ENCODE results near the gene PLEKHG5.

PLEKHG5 gene

DNA sequence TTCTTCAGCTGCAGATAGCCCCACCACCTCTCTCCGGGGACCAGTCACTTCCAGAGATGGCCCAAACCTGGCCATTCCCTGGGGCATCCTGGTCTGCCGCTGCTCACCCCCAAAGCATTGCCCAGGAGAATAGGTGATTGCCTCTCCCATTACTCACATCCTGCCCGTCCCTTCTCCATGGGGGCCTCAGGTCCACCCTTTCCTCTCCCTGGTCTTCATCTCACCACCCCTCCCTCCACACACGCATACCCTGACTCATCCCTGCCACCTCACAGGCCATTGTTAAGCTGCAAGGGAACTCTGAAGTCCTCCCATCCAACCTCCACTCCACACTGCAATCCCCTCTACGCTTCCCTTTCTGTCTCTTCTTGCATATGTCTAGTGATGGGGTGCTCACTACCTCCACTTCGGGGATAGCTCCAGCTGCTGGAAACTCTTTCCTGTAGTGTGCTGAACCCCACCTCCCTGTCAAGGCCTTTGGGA, at the start of gene PLEKHG5:
Gene PLEKHG5, minus strand, starts transcription at position 188 of the 483 bp plus-strand sequence. CDS start 14,096 bp downstream, outside the sequence.
- Mint-ChIP-seq H3K27me3 (peaks cover 3% of the 10 kb centered on the region), H3K4me3 (peak within 1 kb of the TSS; percentile 86), H3K36me3 (no peaks in the 10 kb centered on the region), H3K9me3 (ENCODE audit: low read depth) (no peaks in the 10 kb centered on the region), H3K4me1 (ENCODE audit: low read depth) (peaks cover 36% of the 10 kb centered on the region), H3K27ac (peak within 1 kb of the TSS; percentile 66)

DNA sequence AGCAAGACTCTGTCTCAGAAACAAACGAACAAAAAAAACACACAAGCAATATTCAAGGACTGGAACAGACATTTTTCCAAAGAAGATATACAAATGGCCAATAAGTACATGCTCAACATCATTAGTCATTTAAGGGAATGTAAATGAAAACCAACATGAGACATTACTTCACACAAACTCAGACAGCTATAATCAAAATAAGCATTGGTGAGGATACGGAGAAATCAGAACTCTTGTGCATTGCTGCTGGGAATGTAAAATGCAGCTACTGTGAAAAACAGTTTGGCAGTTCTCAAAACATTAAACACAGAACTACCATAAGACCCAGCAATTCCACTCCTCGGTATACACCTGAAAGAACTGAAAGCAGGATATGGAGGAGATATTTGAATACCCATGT, 47.5 kb upstream of the PLEKHG5 start:
- Mint-ChIP-seq H3K27me3 (no peaks in the 10 kb centered on the region), H3K36me3 (no peaks in the 10 kb centered on the region), H3K4me3 (no peak overlapping the region), H3K9me3 (ENCODE audit: low read depth) (no peaks in the 10 kb centered on the region), H3K4me1 (ENCODE audit: low read depth) (no peaks in the 10 kb centered on the region), H3K27ac (peak overlapping the region; percentile 58)

DNA sequence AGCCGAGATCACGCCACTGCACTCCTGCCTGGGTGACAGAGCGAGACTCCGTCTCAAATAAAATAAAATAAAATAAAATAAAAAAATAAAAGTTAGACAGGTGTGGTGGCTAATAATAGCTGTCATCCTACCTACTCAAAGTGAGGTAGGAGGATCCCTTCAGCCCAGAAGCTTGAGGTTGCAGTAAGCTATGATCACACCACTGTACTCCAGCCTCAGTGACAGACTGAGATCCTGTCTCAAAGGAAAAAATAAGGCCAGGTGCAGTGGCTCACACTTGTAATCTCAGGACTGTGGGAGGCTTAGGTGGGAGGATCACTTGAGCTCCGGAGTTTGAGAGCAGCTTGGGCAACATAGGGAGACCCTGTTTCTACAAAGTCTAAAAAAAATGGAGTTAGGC, 44.8 kb upstream of the PLEKHG5 start:
- Mint-ChIP-seq H3K4me3 (no peak overlapping the region), H3K27ac (no peak overlapping the region), H3K27me3 (no peaks in the 10 kb centered on the region), H3K36me3 (no peaks in the 10 kb centered on the region), H3K4me1 (ENCODE audit: low read depth) (no peaks in the 10 kb centered on the region), H3K9me3 (ENCODE audit: low read depth) (no peaks in the 10 kb centered on the region)

GRCh38 chr1:6535214-6535613, 43.7 kb upstream of the PLEKHG5 start:
- Mint-ChIP-seq H3K27ac (no peak overlapping the region), H3K27me3 (no peaks in the 10 kb centered on the region), H3K9me3 (ENCODE audit: low read depth) (no peaks in the 10 kb centered on the region), H3K4me3 (no peak overlapping the region), H3K4me1 (ENCODE audit: low read depth) (no peaks in the 10 kb centered on the region), H3K36me3 (no peaks in the 10 kb centered on the region)

DNA sequence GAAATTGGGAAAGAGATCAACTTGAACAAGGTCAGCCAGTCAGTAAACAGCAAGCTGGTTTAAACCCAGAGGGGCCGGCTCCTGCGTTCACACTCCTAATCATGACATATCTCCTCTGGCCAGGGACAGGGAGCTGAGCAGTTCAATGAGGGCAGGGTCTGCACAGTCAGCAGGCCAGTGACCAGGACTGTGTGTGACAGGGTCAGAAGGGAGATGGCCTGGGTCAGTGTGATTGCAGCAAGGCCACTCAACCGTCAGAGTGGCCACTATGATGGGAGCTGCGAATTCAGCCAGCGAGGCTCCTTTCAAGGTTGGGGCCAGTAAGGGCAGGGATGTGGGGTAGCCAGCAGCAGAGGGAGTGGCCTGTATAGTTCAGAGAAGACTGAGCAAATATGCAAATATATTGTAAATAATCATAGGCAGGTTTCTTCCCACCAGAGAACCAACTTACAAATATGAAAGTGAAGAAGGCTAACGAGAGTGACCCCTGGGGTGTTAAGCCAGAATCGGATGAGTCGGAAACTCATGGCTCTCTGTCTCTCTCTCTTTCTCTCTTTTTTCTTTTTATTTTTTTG, 42.9 kb upstream of the PLEKHG5 start:
- no peaks in the 10 kb centered on the region for H3K9me3 Mint-ChIP-seq (ENCODE audit: low read depth)
- H3K27me3 Mint-ChIP-seq = no peaks in the 10 kb centered on the region
- H3K36me3 Mint-ChIP-seq = no peaks in the 10 kb centered on the region

GRCh38 chr1:6531996-6532395, 40.5 kb upstream of the PLEKHG5 start:
- Mint-ChIP-seq H3K4me3 (no peak overlapping the region), H3K4me1 (ENCODE audit: low read depth) (no peaks in the 10 kb centered on the region), H3K27ac (no peak overlapping the region), H3K36me3 (peaks cover 4% of the 10 kb centered on the region), H3K9me3 (ENCODE audit: low read depth) (no peaks in the 10 kb centered on the region), H3K27me3 (no peaks in the 10 kb centered on the region)

More for the DNA sequence above, 42.9 kb upstream of the PLEKHG5 start:
- Mint-ChIP-seq H3K4me1 (ENCODE audit: low read depth) (no peaks in the 10 kb centered on the region), H3K27ac (no peak overlapping the region), H3K4me3 (no peak overlapping the region)

DNA sequence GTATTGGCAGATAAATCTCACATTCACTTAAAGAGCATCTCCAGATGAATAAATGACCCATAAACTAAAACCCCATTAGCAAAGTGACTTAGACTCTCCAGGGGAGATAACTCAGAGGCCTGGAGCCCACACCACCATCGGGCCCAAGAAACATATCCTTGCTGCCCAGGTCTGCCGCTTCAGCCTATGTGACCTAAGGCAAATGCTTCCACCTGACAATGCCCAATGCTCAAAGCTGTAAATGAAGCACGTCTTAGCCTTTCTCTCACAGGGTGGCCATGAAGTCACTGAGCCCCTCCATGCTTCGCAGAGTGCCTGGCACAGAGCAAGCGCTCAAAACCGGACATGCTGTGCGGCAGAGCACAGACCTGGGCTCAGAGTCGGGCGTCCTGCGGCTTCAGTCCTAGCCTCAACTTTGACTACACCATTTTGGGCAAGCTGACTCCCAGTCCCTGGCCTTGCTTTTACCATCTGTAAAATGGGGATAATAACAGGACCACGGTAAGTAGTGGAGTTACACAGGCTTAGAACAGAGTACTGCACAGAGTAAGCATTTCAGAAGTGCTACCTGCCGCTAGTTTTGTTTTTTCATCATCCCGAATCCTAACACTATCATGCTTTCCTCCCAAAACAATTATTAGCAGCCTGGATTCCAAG, 39.2 kb upstream of the PLEKHG5 start:
- Mint-ChIP-seq H3K27me3 (no peaks in the 10 kb centered on the region), H3K4me1 (ENCODE audit: low read depth) (no peaks in the 10 kb centered on the region), H3K9me3 (ENCODE audit: low read depth) (no peaks in the 10 kb centered on the region), H3K36me3 (peaks cover 4% of the 10 kb centered on the region), H3K4me3 (no peak overlapping the region), H3K27ac (no peak overlapping the region)

- Mint-ChIP-seq H3K4me3 (no peak overlapping the region), H3K4me1 (ENCODE audit: low read depth) (no peaks in the 10 kb centered on the region), H3K9me3 (ENCODE audit: low read depth) (no peaks in the 10 kb centered on the region), H3K27ac (no peak overlapping the region), H3K27me3 (no peaks in the 10 kb centered on the region), H3K36me3 (peaks cover 4% of the 10 kb centered on the region)
Observed at GRCh38 chr1:6528492-6528891, 37.0 kb upstream of the PLEKHG5 start.

- no peaks in the 10 kb centered on the region for H3K27me3 Mint-ChIP-seq
- no peak overlapping the region for H3K27ac Mint-ChIP-seq
- no peak overlapping the region for H3K4me3 Mint-ChIP-seq
- H3K36me3 Mint-ChIP-seq = peaks cover 4% of the 10 kb centered on the region
- H3K9me3 Mint-ChIP-seq (ENCODE audit: low read depth) = no peaks in the 10 kb centered on the region
- no peaks in the 10 kb centered on the region for H3K4me1 Mint-ChIP-seq (ENCODE audit: low read depth)
Observed at GRCh38 chr1:6526316-6526715, 34.8 kb upstream of the PLEKHG5 start.

DNA sequence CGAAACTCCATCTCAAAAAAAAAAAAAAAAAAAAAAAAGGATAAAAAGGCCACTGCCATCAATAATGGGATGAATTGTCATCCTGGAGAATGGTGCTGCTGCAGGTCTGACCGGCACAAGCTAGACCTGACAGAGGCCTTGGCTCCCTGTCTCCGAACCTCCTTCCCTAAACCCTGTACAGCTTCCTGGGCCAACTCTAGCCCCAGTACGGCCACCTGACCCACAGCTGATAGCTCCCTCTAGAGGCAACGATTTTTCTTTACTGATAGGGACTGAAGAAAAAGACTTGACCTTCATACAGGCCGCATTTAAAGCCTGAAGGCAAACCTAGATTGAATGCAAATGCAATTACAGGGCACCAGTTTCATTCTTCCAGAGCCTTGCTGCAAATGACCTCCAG, 32.1 kb upstream of the PLEKHG5 start:
- Mint-ChIP-seq H3K36me3 (peaks cover 4% of the 10 kb centered on the region), H3K27ac (no peak overlapping the region), H3K4me3 (no peak overlapping the region), H3K9me3 (ENCODE audit: low read depth) (no peaks in the 10 kb centered on the region), H3K27me3 (no peaks in the 10 kb centered on the region), H3K4me1 (ENCODE audit: low read depth) (no peaks in the 10 kb centered on the region)

GRCh38 chr1:6521536-6521935, 30.1 kb upstream of the PLEKHG5 start:
- H3K27me3 Mint-ChIP-seq = no peaks in the 10 kb centered on the region
- no peaks in the 10 kb centered on the region for H3K4me1 Mint-ChIP-seq (ENCODE audit: low read depth)
- H3K4me3 Mint-ChIP-seq = no peak overlapping the region
- H3K9me3 Mint-ChIP-seq (ENCODE audit: low read depth) = no peaks in the 10 kb centered on the region
- H3K27ac Mint-ChIP-seq = peak overlapping the region; percentile 16
- no peaks in the 10 kb centered on the region for H3K36me3 Mint-ChIP-seq

GRCh38 chr1:6519935-6520671, 28.6 kb upstream of the PLEKHG5 start:
- no peak overlapping the region for H3K27ac Mint-ChIP-seq
- no peaks in the 10 kb centered on the region for H3K27me3 Mint-ChIP-seq
- H3K4me1 Mint-ChIP-seq (ENCODE audit: low read depth) = no peaks in the 10 kb centered on the region
- no peak overlapping the region for H3K4me3 Mint-ChIP-seq
- no peaks in the 10 kb centered on the region for H3K9me3 Mint-ChIP-seq (ENCODE audit: low read depth)
- no peaks in the 10 kb centered on the region for H3K36me3 Mint-ChIP-seq

DNA sequence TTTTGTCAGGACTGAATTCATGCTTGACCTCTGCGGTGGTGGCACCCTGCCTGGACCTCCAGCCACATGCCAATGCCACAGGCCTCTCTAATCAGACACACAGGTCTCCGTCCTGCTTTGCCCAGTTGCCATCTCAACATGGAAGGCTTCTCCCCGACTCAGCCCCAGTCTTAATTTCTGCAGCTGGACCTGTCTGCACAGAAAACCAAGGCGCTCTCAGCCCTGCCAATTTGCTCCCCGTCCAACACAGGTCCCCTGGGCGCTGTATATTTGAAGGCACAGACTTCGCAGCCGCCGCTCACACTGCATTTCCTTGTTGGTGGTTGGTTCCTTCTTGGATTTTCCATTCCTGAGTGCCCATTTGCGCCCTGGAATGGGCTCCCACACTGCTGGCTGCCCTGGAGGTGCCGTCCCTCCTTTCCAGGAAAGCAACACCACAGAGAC, 28.0 kb upstream of the PLEKHG5 start:
- no peaks in the 10 kb centered on the region for H3K4me1 Mint-ChIP-seq (ENCODE audit: low read depth)
- no peaks in the 10 kb centered on the region for H3K9me3 Mint-ChIP-seq (ENCODE audit: low read depth)
- no peaks in the 10 kb centered on the region for H3K36me3 Mint-ChIP-seq
- no peak overlapping the region for H3K4me3 Mint-ChIP-seq
- H3K27ac Mint-ChIP-seq = no peak overlapping the region
- H3K27me3 Mint-ChIP-seq = no peaks in the 10 kb centered on the region

DNA sequence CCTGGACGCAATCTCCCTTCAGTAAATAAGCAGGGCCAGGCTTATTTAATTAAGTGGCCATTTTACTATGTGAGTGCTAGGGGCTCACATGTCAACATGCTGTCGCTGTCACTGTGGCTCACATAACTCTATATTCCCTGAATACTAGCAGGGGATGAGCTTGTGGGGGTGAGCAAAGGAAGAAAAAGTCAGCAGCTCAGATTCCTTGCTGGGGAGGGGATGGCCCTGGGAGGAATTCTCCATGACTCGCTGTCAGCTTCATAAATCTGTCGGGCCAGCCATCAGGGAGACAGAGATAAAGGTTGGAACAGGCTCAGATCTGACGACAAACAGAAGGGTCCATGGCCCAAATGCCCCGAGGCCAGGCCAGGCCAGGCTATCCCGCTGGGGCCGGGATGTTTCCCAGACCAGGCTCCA, 26.0 kb upstream of the PLEKHG5 start:
- no peaks in the 10 kb centered on the region for H3K9me3 Mint-ChIP-seq (ENCODE audit: low read depth)
- no peaks in the 10 kb centered on the region for H3K4me1 Mint-ChIP-seq (ENCODE audit: low read depth)
- no peak overlapping the region for H3K4me3 Mint-ChIP-seq
- H3K27ac Mint-ChIP-seq = no peak overlapping the region
- no peaks in the 10 kb centered on the region for H3K27me3 Mint-ChIP-seq
- no peaks in the 10 kb centered on the region for H3K36me3 Mint-ChIP-seq

- H3K27me3 Mint-ChIP-seq = no peaks in the 10 kb centered on the region
- H3K4me3 Mint-ChIP-seq = no peak overlapping the region
- H3K36me3 Mint-ChIP-seq = no peaks in the 10 kb centered on the region
- H3K4me1 Mint-ChIP-seq (ENCODE audit: low read depth) = no peaks in the 10 kb centered on the region
- H3K27ac Mint-ChIP-seq = no peak overlapping the region
- no peaks in the 10 kb centered on the region for H3K9me3 Mint-ChIP-seq (ENCODE audit: low read depth)
Observed at GRCh38 chr1:6515771-6516170, 24.3 kb upstream of the PLEKHG5 start.
